Stimulated activated CD8-positive, alpha-beta memory T cell treated with anti-CD3 and anti-CD28 coated beads, Interleukin-2, amount 100 ng/mL, for 1 hour (primary cell): ENCODE results near the gene SPATS2L.
"Not testable (repeated sequence)": the region's sequence is repeated elsewhere in the genome, so short reads cannot be mapped to it uniquely, and the experiment has no call there.

Source experiments
- DNase-seq, 2 donors: peaks; one replicate each; pipeline ENCODE4 v3.0.0-alpha.2; 2020; ENCODE audit warnings: low read depth in 2 of 2

Gene SPATS2L

DNA sequence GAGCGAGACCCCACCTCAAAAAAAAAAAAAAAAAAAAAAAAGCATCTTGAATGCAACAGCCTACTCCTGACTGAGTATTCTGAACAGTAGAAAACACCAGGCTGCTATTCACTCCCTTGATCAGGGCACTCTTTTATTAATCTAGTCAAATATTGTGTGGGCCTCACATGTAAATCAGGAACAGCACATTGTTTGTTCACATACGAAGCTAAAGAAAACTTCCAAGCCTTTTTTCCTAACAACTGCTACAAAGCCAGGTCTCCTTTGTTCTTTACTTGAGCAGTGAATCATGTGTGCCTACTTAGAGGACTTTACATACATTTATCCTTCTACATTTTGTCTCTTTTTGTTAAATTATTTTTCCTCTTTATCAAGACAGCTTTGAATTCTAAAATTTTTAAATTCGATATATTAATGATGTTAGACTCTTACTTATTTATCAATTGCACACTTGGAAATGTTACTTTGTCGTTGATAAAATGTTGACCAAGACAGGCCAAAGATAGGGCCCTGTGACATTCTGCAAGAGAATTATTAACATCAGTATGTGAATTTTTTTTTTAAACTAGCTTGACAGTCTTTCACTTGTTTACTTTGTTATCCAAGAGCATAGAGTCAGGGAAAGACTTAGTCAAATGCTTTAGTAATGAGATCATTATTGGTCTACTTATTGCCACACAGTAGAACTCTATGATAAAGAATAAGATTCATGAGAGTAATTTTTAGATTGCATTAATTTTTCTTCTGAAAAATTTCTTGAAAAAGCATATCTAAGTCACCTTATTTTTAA is 13.2 kb downstream of the SPATS2L start:
- no peak for DNase-seq

DNA sequence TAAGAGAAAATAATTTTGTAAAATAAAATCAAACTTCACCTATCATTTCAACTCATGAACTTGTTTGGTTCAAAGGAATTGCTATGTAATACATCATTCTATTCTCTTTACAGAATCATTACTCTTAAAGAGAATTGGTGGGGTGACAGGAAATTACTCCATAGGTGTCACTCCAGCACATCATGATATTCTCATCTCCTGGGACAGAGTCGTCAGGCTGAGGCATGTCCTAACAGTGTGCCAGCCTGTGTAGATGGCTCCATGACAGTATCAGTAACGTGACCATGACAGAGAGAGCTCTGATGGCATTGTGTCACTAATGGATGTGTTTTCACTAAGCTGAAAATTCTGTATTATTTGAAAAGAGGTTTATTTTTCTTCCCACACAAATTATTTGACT is 13.9 kb downstream of the SPATS2L start:
- no peak for DNase-seq

DNA sequence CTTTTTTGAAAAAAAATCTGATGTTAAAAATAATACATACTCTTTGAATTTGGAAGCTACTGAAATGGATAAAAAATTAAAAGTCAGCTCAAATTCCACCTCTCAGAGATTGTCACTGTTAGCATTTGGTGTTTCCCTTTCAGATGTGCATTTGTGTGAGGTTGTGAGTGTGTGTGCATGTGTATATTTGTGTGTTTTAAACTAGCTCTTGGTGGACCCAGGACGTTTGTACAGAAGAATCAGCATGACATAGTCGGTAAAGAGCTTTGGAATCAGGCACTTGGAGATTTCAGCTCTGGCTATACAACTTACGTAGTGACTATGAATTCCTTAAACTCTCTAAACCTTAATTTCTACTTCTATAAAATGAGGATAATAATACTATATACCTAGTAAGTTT is 14.5 kb downstream of the SPATS2L start:
- DNase-seq = no peak

DNA sequence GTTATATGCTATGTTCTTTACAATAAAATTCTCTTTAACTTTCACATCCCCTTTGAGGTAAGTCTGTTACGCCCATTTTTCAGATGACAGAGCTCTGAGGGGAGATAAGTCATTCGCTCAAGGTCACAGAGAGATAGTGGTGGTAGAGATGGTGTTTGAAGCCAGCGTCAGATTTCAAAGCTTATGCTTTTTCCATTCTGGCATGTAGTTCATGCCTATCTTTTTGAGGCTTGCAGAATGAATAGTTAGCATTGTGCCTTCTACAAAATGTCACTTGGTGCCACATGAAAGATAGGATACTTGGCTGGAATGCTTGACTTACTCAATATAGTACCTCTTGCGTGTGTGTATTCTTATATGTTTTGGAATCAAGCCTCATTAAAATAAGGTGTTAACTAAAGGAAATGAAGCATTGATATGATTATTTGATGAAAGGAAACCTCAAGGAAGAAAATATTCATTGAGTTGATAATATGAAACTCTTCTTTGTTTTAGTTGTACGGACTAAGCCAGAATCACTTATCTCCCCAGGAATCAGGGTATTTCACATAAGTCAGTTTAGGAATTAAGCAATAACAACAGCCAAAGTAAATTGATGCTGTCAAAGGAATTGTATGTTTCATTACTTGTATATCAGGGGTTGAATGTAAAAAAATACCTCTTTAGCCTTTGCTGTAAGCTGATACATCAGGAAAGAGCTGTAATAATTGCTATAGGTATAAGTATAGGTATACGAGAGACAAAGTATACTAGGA is 15.5 kb downstream of the SPATS2L start:
- DNase-seq = no peak

DNA sequence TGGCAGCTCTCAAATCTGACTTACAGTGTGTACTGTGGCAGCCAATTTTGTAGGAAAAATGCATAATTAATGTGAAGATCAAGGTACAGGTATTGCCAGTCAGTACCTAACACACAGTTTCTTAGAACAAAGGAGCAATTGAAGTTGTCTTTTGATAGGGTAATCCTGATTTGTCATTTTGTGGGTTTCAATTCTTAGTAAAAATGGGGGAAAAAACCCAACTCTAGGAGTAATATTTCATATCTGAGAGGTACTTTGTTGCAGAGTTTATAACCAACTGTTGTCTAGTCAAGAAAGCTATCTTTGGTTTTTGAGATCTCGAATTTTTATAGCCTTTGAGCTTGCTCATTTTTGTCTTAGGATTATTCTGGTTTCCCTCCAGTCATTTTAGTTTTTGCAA is 16.1 kb downstream of the SPATS2L start:
- DNase-seq = no peak

DNA sequence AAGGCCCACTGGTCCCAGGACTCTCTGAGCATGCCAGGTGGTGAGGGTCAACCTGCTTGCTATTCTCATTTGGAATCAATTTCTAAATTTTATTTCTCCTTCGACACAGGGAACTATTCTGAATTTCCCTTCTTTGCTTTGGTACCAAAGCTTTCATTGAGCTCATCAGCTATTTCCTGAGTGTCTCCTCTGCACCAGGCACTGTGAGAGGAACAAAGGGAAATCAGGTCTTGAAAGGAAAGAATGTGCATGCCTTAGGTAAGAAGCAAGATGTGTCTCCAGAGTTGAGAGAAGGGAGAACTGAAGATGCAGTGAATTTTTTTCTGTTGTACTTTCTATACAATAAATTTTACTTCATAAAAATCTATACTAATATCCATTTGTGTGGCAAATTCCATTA is 17.9 kb downstream of the SPATS2L start:
- DNase-seq = no peak

DNA sequence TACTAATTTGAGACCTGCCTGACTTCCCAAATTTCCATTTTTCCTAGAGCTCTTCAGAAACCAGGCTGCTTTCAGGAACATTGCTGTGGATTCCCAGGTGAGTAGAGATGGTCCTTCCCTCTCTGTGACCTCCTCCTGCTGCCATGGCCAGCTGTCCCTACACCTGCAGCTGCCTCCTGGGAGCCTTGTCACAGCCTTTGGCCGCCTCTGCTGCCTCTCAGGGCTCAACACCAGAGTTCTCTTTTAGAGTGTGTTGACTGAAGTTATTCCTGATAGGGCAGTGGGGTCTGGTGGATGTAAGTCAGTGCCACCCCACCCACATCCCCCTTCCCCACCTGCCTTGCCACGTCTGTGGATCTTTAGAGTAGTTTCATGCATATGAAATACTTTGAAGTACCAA is 22.9 kb downstream of the SPATS2L start:
- DNase-seq = no peak

DNA sequence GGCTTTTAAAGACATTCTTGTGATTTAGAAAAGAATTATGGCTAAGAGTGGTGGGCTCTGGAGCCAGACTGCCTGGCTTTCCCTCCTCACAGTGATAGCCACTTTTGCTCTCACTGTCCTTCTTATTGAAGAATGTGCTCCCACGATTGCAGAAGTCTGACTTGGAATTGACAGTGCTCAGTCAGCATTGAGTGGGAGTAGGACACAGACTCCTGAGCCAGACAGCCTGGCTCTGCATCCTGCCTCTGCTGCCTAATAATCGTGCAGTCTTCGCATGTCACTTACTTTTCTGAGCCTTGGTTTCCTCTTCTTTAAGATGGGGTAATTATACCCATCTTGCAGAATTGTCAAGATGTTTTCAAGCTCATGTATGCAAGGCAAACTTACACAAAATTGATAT is 23.3 kb downstream of the SPATS2L start:
- no peak for DNase-seq

DNA sequence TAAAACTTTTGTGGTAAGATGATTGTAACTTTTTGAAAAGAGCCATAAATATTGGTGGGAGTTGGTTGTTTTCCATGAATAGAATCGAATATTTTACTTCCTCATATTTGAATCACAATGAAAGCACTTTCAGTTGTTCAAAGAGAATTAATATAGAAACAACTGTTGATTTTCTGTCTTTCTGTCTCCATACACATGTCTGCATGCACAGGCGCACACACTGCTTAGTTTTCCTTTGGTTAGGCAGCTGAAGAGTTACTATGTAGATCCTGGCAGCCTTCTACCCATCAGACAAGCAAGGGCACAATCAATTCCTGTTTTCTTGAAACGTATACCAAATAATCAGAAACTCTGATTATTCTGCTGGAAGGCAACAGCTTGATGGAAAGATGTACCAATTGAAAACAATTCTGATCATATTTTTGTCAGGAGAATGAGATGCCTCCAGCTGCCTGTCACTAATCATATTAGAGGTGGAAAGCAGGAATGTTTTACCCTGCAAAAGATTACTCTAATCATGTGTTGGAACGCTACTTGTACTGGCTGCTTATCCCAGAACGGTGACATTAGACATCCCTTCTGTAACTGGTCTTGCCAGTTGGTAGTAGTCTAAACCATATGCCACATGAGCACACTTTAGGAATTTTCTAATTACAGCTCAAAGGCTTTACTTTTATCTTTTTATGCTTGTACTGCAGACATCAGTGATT is 24.0 kb downstream of the SPATS2L start:
- no peak for DNase-seq

DNA sequence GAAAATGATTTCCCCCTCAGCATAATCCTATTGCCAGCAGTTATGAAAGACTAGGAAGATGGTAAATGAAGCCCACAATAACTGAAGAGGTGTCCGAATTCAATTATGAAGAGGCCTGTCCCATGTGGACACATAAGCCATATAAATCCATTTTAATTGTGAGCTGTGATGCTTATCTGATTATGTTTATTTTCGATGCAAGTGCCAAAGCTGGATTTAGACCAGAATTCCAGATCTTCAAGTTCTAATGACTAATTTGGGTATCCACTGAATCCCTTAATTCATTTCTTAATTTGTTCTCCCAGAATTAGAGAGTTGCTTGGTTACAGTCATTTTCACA is 24.5 kb downstream of the SPATS2L start:
- DNase-seq = no peak

DNA sequence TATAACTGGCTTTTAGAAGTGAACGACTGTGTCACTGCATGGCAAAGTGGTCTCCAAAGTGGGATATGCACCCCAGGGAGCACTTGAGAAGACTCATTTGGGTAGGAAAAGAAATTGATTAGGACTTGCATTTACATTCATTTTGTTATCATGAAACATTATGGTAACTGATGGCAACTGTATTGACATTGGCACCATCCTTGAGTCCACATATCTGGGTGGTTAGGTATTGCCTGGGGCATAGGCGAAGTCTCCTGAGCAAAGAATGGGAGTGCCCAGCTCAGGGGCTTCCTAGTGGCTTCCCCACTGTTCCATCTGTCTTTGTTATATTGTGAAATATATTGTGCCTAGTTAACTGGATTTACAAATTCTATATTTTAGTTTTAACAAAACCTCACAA is 29.2 kb downstream of the SPATS2L start:
- DNase-seq = no peak

DNA sequence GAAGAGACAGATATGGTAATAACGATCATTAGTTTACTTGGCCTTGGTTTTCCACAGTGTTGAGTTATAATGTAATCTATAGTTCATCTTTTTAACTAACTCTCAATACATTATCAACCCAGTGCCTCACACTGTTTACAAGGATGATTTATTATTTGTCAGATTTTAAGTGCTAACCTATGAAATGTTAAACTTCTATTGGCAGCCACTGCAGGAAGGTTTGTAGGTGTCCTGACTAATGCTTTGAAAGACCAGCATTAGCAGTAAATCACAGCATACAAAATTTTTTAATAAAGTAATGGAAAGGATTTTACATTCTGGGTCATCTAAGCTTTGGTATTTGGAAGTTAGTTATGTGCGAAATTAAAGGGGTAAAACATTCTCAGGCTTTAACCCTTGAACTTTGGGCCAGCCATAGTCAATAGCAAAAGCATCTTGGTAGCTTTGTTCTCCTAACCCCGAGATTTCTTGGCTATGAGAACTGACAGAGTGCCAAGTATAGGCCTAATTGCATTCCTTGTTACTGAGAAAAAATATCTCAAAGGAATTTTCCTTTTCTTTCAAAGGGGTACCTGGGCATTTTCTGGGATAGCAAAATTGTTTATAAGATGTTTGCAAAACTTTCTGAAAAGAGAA is 30.6 kb downstream of the SPATS2L start:
- DNase-seq = no peak

DNA sequence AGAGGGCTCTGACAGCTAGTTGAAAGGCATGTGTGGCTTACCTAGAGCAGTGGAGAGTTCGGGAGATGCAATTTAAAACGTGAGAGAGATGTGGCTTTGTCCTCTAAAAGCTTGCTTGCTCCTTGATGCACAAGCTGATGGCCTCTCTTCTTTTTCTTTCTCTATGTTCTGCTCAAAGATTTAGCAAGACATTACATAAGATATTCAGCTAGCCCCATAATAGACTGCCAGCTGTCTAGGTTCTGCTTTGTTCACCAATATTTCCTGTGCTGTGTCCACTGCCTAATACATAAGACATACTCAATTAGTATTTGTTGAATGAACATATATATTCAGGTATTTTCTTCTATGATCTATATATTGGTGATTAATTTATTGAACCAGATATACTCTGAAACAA is 31.1 kb downstream of the SPATS2L start:
- no peak for DNase-seq

DNA sequence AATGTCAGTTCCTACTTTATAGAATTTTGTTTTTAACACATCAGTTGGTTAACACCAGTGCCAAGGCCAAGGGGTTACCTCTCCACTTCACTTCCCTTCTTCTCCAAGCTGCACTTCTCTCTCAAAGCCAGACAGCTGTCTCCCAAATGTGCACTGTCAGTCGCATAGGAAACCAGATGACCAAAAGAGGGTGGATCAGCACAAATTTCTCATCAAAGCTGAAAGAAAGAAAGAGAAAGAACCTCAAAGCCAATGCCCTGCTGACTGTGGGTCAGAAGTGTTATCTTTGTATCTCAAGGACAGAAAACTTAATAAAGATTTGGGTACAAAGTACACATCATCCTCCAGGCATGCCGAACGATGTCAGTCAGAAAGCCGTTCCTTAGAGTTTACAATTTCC is 32.2 kb downstream of the SPATS2L start:
- no peak for DNase-seq

DNA sequence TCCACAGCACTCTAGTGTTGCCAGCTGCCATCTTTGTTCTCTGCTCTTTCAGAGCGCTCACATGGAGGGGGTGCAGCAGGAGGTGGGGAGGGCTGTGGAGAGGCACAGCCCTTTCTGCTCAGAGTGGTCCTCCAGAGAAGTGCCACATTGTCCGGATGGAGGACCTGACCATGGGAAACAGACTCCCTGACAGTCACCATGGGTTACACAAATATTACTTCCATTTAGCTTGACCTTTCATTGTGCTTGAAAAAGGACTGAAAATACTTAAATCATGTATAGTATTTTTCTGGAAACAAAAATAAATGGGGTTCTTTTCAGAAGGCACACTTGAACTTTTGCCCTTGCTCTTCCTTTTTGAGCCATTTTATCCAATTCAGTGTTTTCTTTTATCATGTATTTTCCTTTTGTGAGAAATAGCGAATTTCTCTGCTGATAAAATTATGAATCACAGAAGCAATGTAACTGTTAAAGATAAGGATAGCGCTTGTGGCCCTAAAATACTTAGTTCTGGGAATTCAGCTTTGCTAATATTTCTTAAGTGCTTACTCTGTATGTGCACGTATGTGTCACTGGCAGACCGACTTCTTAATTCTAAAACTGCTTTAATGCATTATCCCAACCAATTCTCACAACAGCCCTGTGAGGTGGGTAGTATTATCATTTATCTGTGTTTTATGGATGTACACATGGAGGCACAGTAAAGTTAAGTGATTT is 34.2 kb downstream of the SPATS2L start:
- DNase-seq = no peak

DNA sequence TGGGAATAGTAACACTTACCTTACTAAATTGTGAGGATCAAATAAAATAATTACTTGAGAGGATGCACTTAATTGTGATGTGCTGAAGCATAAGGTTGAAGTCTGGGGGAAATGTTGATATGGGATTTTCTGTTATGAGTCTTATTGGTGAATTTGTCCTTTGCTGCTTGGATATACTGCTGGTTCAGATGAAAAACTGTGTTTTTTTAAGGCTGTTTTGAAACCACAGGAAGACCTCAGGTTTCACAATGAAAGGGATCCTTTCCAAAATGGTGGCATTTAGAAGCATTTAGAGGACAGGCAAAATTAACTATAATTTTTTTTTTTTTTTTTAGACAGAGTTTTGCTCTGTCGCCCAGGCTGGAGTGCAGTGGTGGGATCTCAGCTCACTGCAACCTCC is 34.9 kb downstream of the SPATS2L start:
- DNase-seq = no peak

DNA sequence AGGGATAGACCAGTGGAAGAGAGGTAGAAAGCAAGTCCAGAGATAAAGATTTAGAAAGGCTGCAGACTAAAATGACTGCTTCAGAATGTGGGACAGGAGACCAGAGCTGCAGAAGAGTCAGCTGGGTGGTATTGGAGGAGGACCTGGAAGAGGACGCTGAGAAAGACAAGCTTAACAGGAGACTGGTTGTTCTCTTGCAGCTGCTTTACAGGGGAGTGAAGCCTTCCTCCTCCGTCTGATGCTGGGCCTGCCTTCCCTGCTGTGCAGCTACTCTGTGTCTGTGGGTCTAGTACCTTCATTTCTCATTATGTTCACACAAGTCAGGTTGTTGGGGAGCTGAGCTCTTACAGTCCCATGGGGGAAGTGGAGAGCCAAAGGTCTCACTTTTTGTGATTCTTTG is 35.7 kb downstream of the SPATS2L start:
- no peak for DNase-seq

DNA sequence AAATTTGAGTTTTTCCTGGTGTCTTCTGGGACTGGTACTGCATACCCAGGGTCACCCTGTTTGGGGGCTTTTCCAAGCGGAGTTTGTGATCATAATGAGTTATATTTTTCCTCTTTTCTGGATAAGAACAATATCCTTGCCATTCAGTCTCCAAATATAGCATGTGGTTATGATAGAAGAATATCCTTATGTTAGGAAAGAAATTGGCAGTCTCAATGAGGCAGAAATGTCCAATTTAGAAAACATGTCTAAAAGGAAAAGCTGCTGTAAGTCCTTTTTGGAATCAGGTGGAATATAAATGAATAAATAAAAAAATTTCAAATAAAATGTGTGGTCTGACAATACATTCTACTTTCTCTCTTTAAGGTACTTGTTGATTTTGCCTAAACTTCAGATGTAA is 36.2 kb downstream of the SPATS2L start:
- no peak for DNase-seq

DNA sequence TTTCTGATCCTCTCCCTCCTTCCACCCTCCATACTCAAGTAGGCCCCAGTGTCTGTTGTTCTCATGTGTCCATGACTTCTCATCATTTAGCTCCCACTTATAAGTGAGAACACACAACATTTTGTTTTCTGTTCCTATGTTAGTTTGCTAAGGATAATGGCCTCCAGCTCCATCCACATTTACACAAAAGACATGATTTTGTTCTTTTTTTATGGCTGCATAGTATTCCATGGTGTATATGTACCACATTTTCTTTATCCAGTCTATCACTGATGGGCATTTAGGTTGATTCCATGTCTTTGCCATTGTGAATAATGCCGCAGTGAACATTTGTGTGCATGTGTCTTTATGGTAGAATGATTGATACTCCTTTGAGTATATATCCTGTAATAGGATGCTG is 37.7 kb downstream of the SPATS2L start:
- DNase-seq = not testable (repeated sequence)

DNA sequence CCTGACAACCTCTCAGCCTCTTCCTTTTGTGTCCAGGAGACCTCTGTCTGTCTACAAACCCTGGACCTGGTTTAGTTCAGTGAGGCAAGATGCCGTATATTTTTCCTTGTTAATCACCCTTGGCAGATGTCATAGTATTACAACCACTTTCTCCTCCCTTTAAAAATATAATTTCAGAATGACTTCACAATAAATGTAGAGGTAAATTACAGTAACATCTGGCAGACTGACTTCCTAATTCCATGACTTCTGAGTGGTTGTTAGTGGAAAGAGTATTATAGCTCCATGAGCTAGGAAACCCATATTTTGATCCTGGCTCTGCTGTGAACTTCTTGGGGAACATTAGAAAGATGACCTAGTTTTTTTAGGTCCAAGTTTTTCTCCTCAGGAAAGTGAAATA is 39.5 kb downstream of the SPATS2L start:
- DNase-seq = no peak

DNA sequence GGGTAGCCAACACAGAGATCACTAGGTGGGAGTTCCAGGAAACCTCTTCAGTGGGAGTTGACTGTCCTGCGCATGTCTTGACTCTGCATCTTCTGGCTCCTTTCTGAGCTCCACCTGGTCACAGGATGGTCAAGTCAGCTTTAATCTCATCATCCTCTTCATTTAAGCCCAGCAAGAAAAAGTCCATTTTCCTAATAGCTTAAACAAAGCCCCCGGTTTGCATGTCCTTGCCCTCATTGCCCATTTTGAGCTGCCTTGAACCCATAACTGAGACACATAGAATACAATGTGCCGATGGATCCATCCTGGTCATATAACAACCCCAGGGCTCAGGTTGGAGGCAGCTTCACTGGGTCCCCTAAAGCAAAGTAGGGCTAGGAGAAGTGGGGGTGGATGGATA is 40.8 kb downstream of the SPATS2L start:
- no peak for DNase-seq
